Lung (tissue), 12 donors: ENCODE data around the gene OTOR. TPM values are rescaled to one million over a fixed set of nuclear protein-coding genes. Genes with fewer than 3 reads are reported as not detected.
A peak's percentile ranks its signal among the peaks of the same experiment; 100 is the strongest.

Experiments
- ATAC-seq: fragments of 200-7000 bp; cut with Tn5 transposase; one replicate; pipeline ENCODE4 v1.9.1; 2020; ENCODE audit warnings: moderate number of reproducible peaks; ENCODE audit not compliant: insufficient read depth, low FRiP score
- DNase-seq, 3 donors: peaks; one replicate each; pipeline ENCODE4 v3.0.0-alpha.2; 2013 to 2017
- H3K27ac ChIP-seq, 2 donors: one replicate each; pipeline ENCODE4 v1.5.1; 2013; ENCODE audit warnings: mild to moderate bottlenecking in 2 of 2, moderate library complexity in 2 of 2, control low read depth in 1 of 2, inconsistent platforms in 1 of 2, low read depth in 1 of 2, low read length in 1 of 2
- H3K27me3 ChIP-seq, 3 donors: one replicate each; pipeline ENCODE4 v1.5.1; 2013; ENCODE audit warnings: low read length in 2 of 3; ENCODE audit not compliant: control insufficient read depth in 3 of 3, insufficient read depth in 3 of 3
- H3K36me3 ChIP-seq, 4 donors: one replicate each; pipeline ENCODE4 v1.5.1; 2013; ENCODE audit warnings: low read length in 4 of 4, mild to moderate bottlenecking in 1 of 4, moderate library complexity in 1 of 4; ENCODE audit not compliant: control insufficient read depth in 4 of 4, insufficient read depth in 4 of 4
- H3K4me1 ChIP-seq, 5 donors: one replicate each; pipeline ENCODE4 v1.5.1; 2013; ENCODE audit warnings: low read length in 5 of 5, mild to moderate bottlenecking in 2 of 5, moderate library complexity in 1 of 5; ENCODE audit not compliant: control insufficient read depth in 5 of 5, insufficient read depth in 5 of 5
- H3K4me3 ChIP-seq: one replicate; pipeline ENCODE4 v1.5.1; 2013; ENCODE audit warnings: mild to moderate bottlenecking, control low read depth, moderate library complexity
- H3K9ac ChIP-seq, 2 donors: one replicate each; pipeline ENCODE4 v1.5.1; 2013; ENCODE audit warnings: low read length in 2 of 2, control low read depth in 1 of 2; ENCODE audit not compliant: insufficient read depth in 1 of 2
- H3K9me3 ChIP-seq, 4 donors: one replicate each; pipeline ENCODE4 v1.5.1; 2013; ENCODE audit warnings: low read length in 3 of 4, mild to moderate bottlenecking in 1 of 4, moderate library complexity in 1 of 4; ENCODE audit not compliant: control insufficient read depth in 4 of 4, insufficient read depth in 3 of 4
- CTCF ChIP-seq: IDR thresholded peaks from 2 replicates; pipeline ENCODE4 v1.5.1; 2012; ENCODE audit warnings: mild to moderate bottlenecking; ENCODE audit errors: control extremely low read depth, extremely low read depth
- WGBS, 2 donors: extraction: QIAGEN DNeasy Blood & Tissue Kit; methylation state at CpG; one replicate each; pipeline ENCODE4 v1.1.7; 2013; 5-methylcytosine and 5-hydroxymethylcytosine counted together
- polyA plus RNA-seq, 2 donors: library from polyadenylated mRNA; stranded (reverse); fragments of 200-250 nt; gene quantifications; one replicate each; pipeline ENCODE4 v1.2.1, GENCODE V29; 2013
- total RNA-seq, 2 donors: library from RNA; depleted of rRNA in 1 of 2; stranded (reverse); fragments of >200 nt in 1 of 2; gene quantifications; one replicate each; pipeline ENCODE4 v1.2.1, GENCODE V29; 2014 to 2021
- donor health status: control.
- donor health status: control.
- donor health status: Bipolar disorder and iron deficiency.
- donor health status: healthy.
- donor health status: DM: yes; HTN: yes; CAD: no.

OTOR gene
- total and polyA plus RNA-seq, 4 donors, result not detected

DNA sequence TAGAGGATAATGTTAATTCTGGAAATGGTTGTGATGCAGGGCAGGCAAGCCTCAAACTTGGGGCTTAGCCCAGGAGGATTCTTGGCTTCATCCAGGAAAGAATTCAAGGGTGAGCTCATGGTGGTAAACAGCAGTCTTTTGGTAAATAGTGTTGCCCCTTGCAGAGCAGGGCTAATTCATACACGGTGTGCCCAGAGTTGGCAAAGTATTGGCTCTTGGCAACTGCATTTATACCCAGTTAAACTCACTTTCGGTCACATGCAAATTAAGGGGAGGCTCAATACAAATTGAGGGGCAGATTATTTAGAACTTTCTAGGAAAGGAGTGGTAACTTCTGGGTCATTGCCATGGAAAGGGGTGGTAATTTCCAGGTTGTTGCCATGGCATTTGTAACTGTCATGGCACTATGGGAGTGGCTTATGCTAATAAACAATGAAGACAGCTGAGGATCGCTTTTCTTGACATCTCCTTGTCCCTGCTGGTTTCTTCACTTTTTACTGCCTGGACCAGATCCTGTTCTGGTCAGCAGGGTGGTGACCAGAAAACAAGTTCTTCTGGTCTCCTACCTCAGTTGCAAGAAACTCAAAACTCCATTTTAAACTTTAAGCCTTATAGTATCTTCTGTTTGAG is 3.9 kb upstream of the OTOR start:
- peaks cover 2 to 10% (median 5%) of the 10 kb centered on the region in 4 donors for H3K36me3 ChIP-seq
- no peak for DNase-seq
- H3K4me1 ChIP-seq, result no peaks in the 10 kb centered on the region
- H3K9me3 ChIP-seq, result no peaks in the 10 kb centered on the region
- H3K27ac ChIP-seq, result no peak overlapping the region
- 79 to 85% methylated on average over 3 of the region's 3 CpGs for WGBS, 2 donors
- TF ChIP-seq CTCF, result no peak
- H3K9ac ChIP-seq, result no peak overlapping the region
- peaks cover 0 to 2% (median 0%) of the 10 kb centered on the region in 3 donors for H3K27me3 ChIP-seq
- no peak overlapping the region for H3K4me3 ChIP-seq
- no peak for ATAC-seq

GRCh38 chr20:16745204-16745603 is 3.0 kb upstream of the OTOR start:
- WGBS, 2 donors, result 81 to 85% methylated on average over 5 of the region's 5 CpGs
- TF ChIP-seq CTCF, result no peak
- ATAC-seq (no peak), DNase-seq (no peak)
- no peak overlapping the region for H3K27ac ChIP-seq
- H3K27me3 ChIP-seq, result peaks cover 0 to 3% (median 2%) of the 10 kb centered on the region in 3 donors
- no peak overlapping the region for H3K4me3 ChIP-seq
- H3K36me3 ChIP-seq, result peaks cover 2 to 9% (median 4%) of the 10 kb centered on the region in 4 donors
- no peaks in the 10 kb centered on the region for H3K4me1 ChIP-seq
- no peak overlapping the region for H3K9ac ChIP-seq
- no peaks in the 10 kb centered on the region for H3K9me3 ChIP-seq

DNA sequence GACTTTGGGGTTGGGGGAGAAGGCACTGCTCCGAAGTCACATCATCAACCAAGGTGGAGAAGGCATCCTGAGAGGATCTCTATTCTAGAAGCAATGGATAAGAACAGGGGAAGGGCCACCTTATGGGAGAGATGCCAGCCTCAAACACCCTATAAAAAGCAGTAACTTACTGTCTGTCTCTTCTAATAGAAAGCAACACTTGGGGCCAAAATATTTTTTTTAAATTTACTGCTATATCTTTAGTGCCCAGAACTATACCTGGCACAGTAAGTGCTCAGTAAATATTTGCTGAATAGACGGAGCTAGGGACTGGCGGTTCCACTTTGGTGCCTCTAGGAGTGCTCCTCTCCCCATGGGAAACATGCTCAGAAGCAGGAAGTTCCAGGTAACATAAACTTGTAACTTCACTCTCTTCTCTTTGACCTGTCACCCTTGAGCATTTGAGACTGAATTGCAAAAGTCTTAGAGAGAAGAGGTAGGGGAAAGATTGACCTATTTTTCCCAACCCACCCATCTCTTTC is 807 bp upstream of the OTOR start:
- no peak for TF ChIP-seq CTCF
- 58 to 79% methylated on average over 3 of the region's 3 CpGs for WGBS, 2 donors
- H3K27me3 ChIP-seq, result peaks cover 0 to 7% (median 3%) of the 10 kb centered on the region in 3 donors
- no peaks in the 10 kb centered on the region for H3K4me1 ChIP-seq
- DNase-seq (peak in 1 of 3 donors; percentile 5), ATAC-seq (peak; percentile 77)
- H3K36me3 ChIP-seq, result no peaks in the 10 kb centered on the region
- H3K4me3 ChIP-seq, result no peak overlapping the region
- H3K9ac ChIP-seq, result no peak overlapping the region
- no peaks in the 10 kb centered on the region for H3K9me3 ChIP-seq
- H3K27ac ChIP-seq, result no peak overlapping the region

DNA sequence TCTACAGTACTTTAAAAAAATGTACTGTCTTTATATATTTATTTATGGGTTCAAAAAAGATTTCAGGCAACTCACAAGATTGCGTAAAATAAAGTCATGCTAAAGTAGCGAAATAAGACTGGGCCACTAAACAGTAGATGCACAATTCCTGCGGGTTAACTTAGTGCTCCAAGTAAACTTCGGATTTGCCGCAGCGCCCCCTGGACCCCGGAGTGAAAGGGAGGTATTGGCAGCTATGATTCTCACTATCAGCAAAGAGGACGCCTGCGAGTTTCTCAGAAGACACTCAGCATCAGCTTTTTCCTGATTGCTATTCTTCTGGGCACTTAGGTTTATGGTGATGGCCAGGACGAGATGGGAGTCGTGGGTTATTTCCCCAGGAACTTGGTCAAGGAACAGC is 1.4 kb downstream of the OTOR start:
- Histone ChIP-seq H3K27me3 (peaks cover 0 to 8% (median 7%) of the 10 kb centered on the region in 3 donors), H3K9me3 (no peaks in the 10 kb centered on the region), H3K36me3 (no peaks in the 10 kb centered on the region), H3K27ac (no peak overlapping the region), H3K4me1 (no peaks in the 10 kb centered on the region), H3K4me3 (no peak overlapping the region), H3K9ac (no peak overlapping the region)
- TF ChIP-seq CTCF, result no peak
- WGBS, 2 donors, result 54 to 57% methylated on average over 11 of the region's 11 CpGs
- ATAC-seq, result no peak
- no peak for DNase-seq
